K562 (cell line): ENCODE results near the gene FLT1. TPM values are rescaled to one million over a fixed set of nuclear protein-coding genes. Genes with fewer than 3 reads are reported as not detected.

ENCODE experiments used
- ATAC-seq: fragments of 200-7000 bp; cut with Tn5 transposase; 3 replicates; pipeline ENCODE4 v1.9.1; 2020; ENCODE audit warnings: moderate library complexity
- BruUV-seq: library from RNA; stranded (reverse); fragments of 400-500 nt; replicated peaks from 2 replicates; lab custom pipeline; 2021; lab: Mats Ljungman, UMichigan
- CTCF ChIA-PET: fragments of 300-600 bp; formaldehyde crosslinking; extraction: SDS; loops from one replicate; lab custom pipeline; 2021; ENCODE audit warnings: low intra/inter-chr PET ratio; lab: Yijun Ruan, JAX
- POLR2A ChIA-PET: fragments of 300-600, 350-650 bp; sonication (Branson Sonifier 250); formaldehyde crosslinking; extraction: SDS; loops from one replicate; lab custom pipeline; 2021; ENCODE audit warnings: antibody characterized with exemption, inconsistent platforms; lab: Yijun Ruan, JAX
- DNase-seq, 4 experiments: peaks; one replicate each; pipeline versions ENCODE4 v3.0.0 to v3.0.0-alpha.2; 2011 to 2018; ENCODE audit warnings: low spot score in 3 of 4, mixed read lengths in 3 of 4; ENCODE audit errors: extremely low read depth in 1 of 4
- FAIRE-seq: peaks from 2 replicates; lab custom pipeline; 2011; peaks lifted over from hg19 to GRCh38; lab: Jason Lieb, UNC
- H2AFZ ChIP-seq: 2 replicates; pipeline ENCODE4 v1.6.0; 2011; ENCODE audit warnings: low read depth, low read length, control low read depth, inconsistent platforms
- H3K27ac ChIP-seq: fragments of 200-600 bp; 3 replicates; pipeline ENCODE4 v1.8.0; 2011; ENCODE audit warnings: low read depth, mild to moderate bottlenecking, control low read depth, inconsistent platforms, low read length, moderate library complexity, mixed read lengths; ENCODE audit errors: extremely low read depth
- H3K27me3 ChIP-seq, 2 experiments: fragments of 300-600 bp in 1 of 2; 2 replicates in 1 of 2; 3 replicates in 1 of 2; pipeline versions ENCODE4 v1.6.0 to v1.8.0; 2011; ENCODE audit warnings: inconsistent platforms in 2 of 2, low read length in 2 of 2, mild to moderate bottlenecking in 1 of 2, mixed read lengths in 1 of 2, moderate library complexity in 1 of 2; ENCODE audit not compliant: control insufficient read depth in 2 of 2, insufficient read depth in 2 of 2
- H3K36me3 ChIP-seq: fragments of 300-600 bp; 3 replicates; pipeline ENCODE4 v1.8.0; 2011; ENCODE audit warnings: mild to moderate bottlenecking, low read length, inconsistent platforms; ENCODE audit not compliant: control insufficient read depth, insufficient read depth
- H3K4me1 ChIP-seq, 2 experiments: fragments of 200-600 bp in 1 of 2; replicated peaks in 1 of 2; 2 replicates in 1 of 2; 3 replicates in 1 of 2; pipeline versions ENCODE4 v1.5.1 to v1.8.0; 2011; ENCODE audit warnings: inconsistent platforms in 2 of 2, low read length in 2 of 2, mild to moderate bottlenecking in 1 of 2, mixed read lengths in 1 of 2, moderate library complexity in 1 of 2; ENCODE audit not compliant: control insufficient read depth in 2 of 2, insufficient read depth in 2 of 2
- H3K4me2 ChIP-seq: 2 replicates; pipeline ENCODE4 v1.6.1; 2011; ENCODE audit warnings: low read length, control low read depth, inconsistent platforms, mixed read lengths; ENCODE audit not compliant: insufficient read depth
- H3K4me3 ChIP-seq: fragments of 200-600 bp; sonication (generic), shearing (Covaris generic); 2 replicates; pipeline ENCODE4 v1.5.1; 2016; ENCODE audit warnings: control low read depth, inconsistent platforms
- H3K79me2 ChIP-seq: fragments of 200-600 bp; 3 replicates; pipeline ENCODE4 v1.8.0; 2011; ENCODE audit warnings: low read length, inconsistent platforms; ENCODE audit not compliant: control insufficient read depth, insufficient read depth
- H3K9ac ChIP-seq, 2 experiments: 2 replicates each; pipeline versions ENCODE4 v1.6.0 to v1.6.1; 2011; ENCODE audit warnings: low read depth in 2 of 2, low read length in 2 of 2, control low read depth in 1 of 2, inconsistent platforms in 1 of 2, mild to moderate bottlenecking in 1 of 2, mixed read lengths in 1 of 2; ENCODE audit not compliant: insufficient read depth in 1 of 2
- H3K9me1 ChIP-seq: one replicate; pipeline ENCODE4 v1.6.0; 2011; ENCODE audit warnings: inconsistent platforms, mild to moderate bottlenecking, low read length, moderate library complexity; ENCODE audit not compliant: control insufficient read depth, insufficient read depth
- H3K9me3 ChIP-seq: replicated peaks from 2 replicates; pipeline ENCODE4 v1.5.1; 2011; ENCODE audit warnings: low read depth, low read length, inconsistent platforms; ENCODE audit not compliant: control insufficient read depth, insufficient read depth
- H4K20me1 ChIP-seq: replicated peaks from 2 replicates; pipeline ENCODE4 v1.6.1; 2011; ENCODE audit warnings: low read length, inconsistent platforms, mixed read lengths; ENCODE audit not compliant: control insufficient read depth, insufficient read depth
- ERF ChIP-seq: fragments of 450-650 bp; formaldehyde crosslinking; IDR thresholded peaks from 2 replicates; pipeline ENCODE4 v1.4.0; 2020; ENCODE audit warnings: mild to moderate bottlenecking, mixed read lengths
- MED1 ChIP-seq: sonication (generic); formaldehyde crosslinking; IDR thresholded peaks from 2 replicates; pipeline ENCODE4 v1.8.1; 2023; ENCODE audit warnings: missing genetic modification reagents, borderline replicate concordance
- MEIS2 ChIP-seq: fragments of 450-650 bp; IDR thresholded peaks from 2 replicates; pipeline ENCODE4 v1.6.1; 2014; ENCODE audit warnings: mild to moderate bottlenecking; ENCODE audit not compliant: partially characterized antibody
- RAD21 ChIP-seq, 2 experiments: fragments of 250-450 bp in 1 of 2; fragments of 450-650 bp in 1 of 2; sonication (Bioruptor Pico) in 1 of 2; formaldehyde crosslinking in 1 of 2; IDR thresholded peaks in 1 of 2; conservative IDR thresholded peaks in 1 of 2; 2 replicates each; pipeline versions ENCODE4 v1.4.0 to v1.8.0; 2020 to 2022; ENCODE audit warnings: mild to moderate bottlenecking in 2 of 2, moderate library complexity in 1 of 2
- SETDB1 ChIP-seq: IDR thresholded peaks from one replicate; pipeline ENCODE4 v1.6.1; 2012; ENCODE audit warnings: low read length, control low read depth, inconsistent platforms
- XRCC5 ChIP-seq: fragments of 200-400 bp; formaldehyde crosslinking; IDR thresholded peaks from 2 replicates; pipeline ENCODE4 v1.6.1; 2017; ENCODE audit warnings: low read depth, mild to moderate bottlenecking, low read length
- WGBS: fragments of 100-300 bp; shearing (Covaris generic); methylation state at CpG from one replicate; pipeline ENCODE4 v1.1.6; 2016; ENCODE audit warnings: low coverage, mixed read lengths; ENCODE audit not compliant: insufficient coverage; ENCODE audit errors: missing lambda C conversion rate; 5-methylcytosine and 5-hydroxymethylcytosine counted together
- in situ Hi-C: fragments of 300-500 bp; cut with MboI; formaldehyde crosslinking; loops from 4 replicates; pipeline ENCODE4 v1.15.0; 2018; ENCODE audit warnings: inconsistent platforms, mixed read lengths
- intact Hi-C: fragments of 100-400 bp; cut with micrococcal nuclease; formaldehyde crosslinking; loops from 2 replicates; pipeline ENCODE4 v1.14.2; 2022
- polyA plus RNA-seq, 8 experiments: library from polyadenylated mRNA; depleted of rRNA in 4 of 8; stranded (reverse) in 5 of 8; unstranded in 3 of 8; fragments of >200 nt; fragmentation: Nextera tagmentation in 2 of 8; fragmentation: Illumina TruSeq in 1 of 8; extraction: Ambion mirVana in 2 of 8; extraction: Trizol in 1 of 8; gene quantifications; 2 replicates each; pipeline versions ENCODE4 v1.2.1 to v1.2.3, GENCODE V29; 2011 to 2014; ENCODE audit warnings: inconsistent platforms in 1 of 8, missing spikeins in 1 of 8
- total RNA-seq, 7 experiments: library from RNA; depleted of rRNA in 6 of 7; stranded (reverse); fragments of >200 nt in 6 of 7; fragmentation: Illumina TruSeq in 2 of 7; extraction: Trizol in 2 of 7; gene quantifications; 2 replicates each; pipeline versions ENCODE4 v1.2.1 to v1.2.3, GENCODE V29; 2011 to 2021; ENCODE audit warnings: low replicate concordance in 1 of 7
- TF ChIP-seq, protein P1 (sequence below): conservative IDR thresholded peaks from 2 replicates; pipeline ENCODE4 v1.6.1; 2011; ENCODE audit warnings: low read depth, mild to moderate bottlenecking, low read length; ENCODE audit not compliant: control insufficient read depth
- TF ChIP-seq, protein P2 (sequence below): fragments of 250-450 bp; sonication (Bioruptor Pico); IDR thresholded peaks from 2 replicates; pipeline ENCODE4 v1.4.0; 2020
- TF ChIP-seq, protein P3 (sequence below): IDR thresholded peaks from 2 replicates; pipeline ENCODE4 v1.6.1; 2011; ENCODE audit warnings: borderline replicate concordance, low read depth, mild to moderate bottlenecking, moderate library complexity, low read length; ENCODE audit not compliant: insufficient read depth, poor library complexity, severe bottlenecking
- TF ChIP-seq, protein P4 (sequence below), 3 experiments: IDR thresholded peaks in 2 of 3; conservative IDR thresholded peaks in 1 of 3; 2 replicates each; pipeline ENCODE4 v1.5.1; 2011 to 2012; ENCODE audit warnings: low read length in 3 of 3, mild to moderate bottlenecking in 3 of 3, control low read depth in 2 of 3, improper control_type of control experiment in 1 of 3, inconsistent platforms in 1 of 3, low read depth in 1 of 3, mixed read lengths in 1 of 3, moderate library complexity in 1 of 3; ENCODE audit not compliant: insufficient read depth in 2 of 3

FLT1 gene
- total and polyA plus RNA-seq, 9 of the 15 experiments (the other 6 are each of a cell fraction or from before 2014, with no cell fraction given) = 0.01 to 2.0 (median 0.22) TPM

DNA sequence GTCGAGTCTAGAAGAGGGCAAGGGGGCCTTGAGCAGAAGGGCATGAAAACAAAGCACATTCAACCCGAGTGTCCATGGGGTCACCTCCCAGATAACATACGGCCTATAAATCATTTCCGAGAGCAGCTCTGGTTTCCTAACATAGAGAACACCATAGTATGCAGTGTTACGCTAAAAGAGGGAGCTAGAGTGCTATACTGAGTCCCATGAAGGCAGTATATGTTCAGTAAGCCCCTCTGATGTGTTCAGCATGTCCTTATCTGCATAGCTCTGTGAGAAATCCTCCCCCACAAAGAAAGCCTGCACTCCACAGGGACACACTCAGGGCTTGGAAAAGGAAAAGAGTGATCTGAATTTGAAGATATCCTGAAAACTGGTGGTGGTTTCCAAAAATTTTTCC is 175.4 kb downstream of the FLT1 start:
- FAIRE-seq = peak; percentile 56
- ChIA-PET POLR2A (no interaction called here), CTCF (no interaction called here)
- Histone ChIP-seq H3K27me3 (no peaks in the 10 kb centered on the region), H3K9me3 (no peaks in the 10 kb centered on the region), H3K36me3 (no peaks in the 10 kb centered on the region), H3K27ac (no peak overlapping the region), H2AFZ (no peak overlapping the region), H3K79me2 (no peaks in the 10 kb centered on the region), H4K20me1 (no peaks in the 10 kb centered on the region), H3K4me1 (peaks cover 0 to 4% of the 10 kb centered on the region in 2 experiments; a peak in 1 of 5 replicates), H3K9me1 (no peaks in the 10 kb centered on the region), H3K4me3 (no peak overlapping the region), H3K4me2 (no peak overlapping the region), H3K9ac (no peak overlapping the region)
- intact Hi-C loops = loop anchor here (10.0 kb wide), 1 partner anchor 265 kb away; no protein-coding TSS in a partner anchor
- BruUV-seq = no TSS peak
- WGBS = 37% methylated on average over 5 of the region's 5 CpGs
- DNase-seq = peak in 3 of 4 experiments; percentile 8 to 41 (median 12)
- in situ Hi-C loops = no loop called here
- peak; percentile 62 for ATAC-seq
- TF ChIP-seq, protein P1, sequence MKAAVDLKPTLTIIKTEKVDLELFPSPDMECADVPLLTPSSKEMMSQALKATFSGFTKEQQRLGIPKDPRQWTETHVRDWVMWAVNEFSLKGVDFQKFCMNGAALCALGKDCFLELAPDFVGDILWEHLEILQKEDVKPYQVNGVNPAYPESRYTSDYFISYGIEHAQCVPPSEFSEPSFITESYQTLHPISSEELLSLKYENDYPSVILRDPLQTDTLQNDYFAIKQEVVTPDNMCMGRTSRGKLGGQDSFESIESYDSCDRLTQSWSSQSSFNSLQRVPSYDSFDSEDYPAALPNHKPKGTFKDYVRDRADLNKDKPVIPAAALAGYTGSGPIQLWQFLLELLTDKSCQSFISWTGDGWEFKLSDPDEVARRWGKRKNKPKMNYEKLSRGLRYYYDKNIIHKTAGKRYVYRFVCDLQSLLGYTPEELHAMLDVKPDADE = no peak
- TF ChIP-seq MEIS2 (peak; percentile 48), MED1 (no peak), XRCC5 (no peak), RAD21 (CRISPR knock-in tag; conservative IDR thresholded peaks at IDR 0.05 in 1 of 2, IDR thresholded peaks at IDR 0.05 in 1 of 2) (peak in 1 of 2 experiments; percentile 30; a peak in 1 of 4 replicates), ERF (CRISPR knock-in tag) (no peak), SETDB1 (no peak)
- TF ChIP-seq, protein P2, sequence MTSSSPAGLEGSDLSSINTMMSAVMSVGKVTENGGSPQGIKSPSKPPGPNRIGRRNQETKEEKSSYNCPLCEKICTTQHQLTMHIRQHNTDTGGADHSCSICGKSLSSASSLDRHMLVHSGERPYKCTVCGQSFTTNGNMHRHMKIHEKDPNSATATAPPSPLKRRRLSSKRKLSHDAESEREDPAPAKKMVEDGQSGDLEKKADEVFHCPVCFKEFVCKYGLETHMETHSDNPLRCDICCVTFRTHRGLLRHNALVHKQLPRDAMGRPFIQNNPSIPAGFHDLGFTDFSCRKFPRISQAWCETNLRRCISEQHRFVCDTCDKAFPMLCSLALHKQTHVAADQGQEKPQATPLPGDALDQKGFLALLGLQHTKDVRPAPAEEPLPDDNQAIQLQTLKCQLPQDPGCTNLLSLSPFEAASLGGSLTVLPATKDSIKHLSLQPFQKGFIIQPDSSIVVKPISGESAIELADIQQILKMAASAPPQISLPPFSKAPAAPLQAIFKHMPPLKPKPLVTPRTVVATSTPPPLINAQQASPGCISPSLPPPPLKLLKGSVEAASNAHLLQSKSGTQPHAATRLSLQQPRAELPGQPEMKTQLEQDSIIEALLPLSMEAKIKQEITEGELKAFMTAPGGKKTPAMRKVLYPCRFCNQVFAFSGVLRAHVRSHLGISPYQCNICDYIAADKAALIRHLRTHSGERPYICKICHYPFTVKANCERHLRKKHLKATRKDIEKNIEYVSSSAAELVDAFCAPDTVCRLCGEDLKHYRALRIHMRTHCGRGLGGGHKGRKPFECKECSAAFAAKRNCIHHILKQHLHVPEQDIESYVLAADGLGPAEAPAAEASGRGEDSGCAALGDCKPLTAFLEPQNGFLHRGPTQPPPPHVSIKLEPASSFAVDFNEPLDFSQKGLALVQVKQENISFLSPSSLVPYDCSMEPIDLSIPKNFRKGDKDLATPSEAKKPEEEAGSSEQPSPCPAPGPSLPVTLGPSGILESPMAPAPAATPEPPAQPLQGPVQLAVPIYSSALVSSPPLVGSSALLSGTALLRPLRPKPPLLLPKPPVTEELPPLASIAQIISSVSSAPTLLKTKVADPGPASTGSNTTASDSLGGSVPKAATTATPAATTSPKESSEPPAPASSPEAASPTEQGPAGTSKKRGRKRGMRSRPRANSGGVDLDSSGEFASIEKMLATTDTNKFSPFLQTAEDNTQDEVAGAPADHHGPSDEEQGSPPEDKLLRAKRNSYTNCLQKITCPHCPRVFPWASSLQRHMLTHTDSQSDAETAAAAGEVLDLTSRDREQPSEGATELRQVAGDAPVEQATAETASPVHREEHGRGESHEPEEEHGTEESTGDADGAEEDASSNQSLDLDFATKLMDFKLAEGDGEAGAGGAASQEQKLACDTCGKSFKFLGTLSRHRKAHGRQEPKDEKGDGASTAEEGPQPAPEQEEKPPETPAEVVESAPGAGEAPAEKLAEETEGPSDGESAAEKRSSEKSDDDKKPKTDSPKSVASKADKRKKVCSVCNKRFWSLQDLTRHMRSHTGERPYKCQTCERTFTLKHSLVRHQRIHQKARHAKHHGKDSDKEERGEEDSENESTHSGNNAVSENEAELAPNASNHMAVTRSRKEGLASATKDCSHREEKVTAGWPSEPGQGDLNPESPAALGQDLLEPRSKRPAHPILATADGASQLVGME (CRISPR knock-in tag) = no peak
- TF ChIP-seq, protein P3, sequence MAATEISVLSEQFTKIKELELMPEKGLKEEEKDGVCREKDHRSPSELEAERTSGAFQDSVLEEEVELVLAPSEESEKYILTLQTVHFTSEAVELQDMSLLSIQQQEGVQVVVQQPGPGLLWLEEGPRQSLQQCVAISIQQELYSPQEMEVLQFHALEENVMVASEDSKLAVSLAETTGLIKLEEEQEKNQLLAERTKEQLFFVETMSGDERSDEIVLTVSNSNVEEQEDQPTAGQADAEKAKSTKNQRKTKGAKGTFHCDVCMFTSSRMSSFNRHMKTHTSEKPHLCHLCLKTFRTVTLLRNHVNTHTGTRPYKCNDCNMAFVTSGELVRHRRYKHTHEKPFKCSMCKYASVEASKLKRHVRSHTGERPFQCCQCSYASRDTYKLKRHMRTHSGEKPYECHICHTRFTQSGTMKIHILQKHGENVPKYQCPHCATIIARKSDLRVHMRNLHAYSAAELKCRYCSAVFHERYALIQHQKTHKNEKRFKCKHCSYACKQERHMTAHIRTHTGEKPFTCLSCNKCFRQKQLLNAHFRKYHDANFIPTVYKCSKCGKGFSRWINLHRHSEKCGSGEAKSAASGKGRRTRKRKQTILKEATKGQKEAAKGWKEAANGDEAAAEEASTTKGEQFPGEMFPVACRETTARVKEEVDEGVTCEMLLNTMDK = no peak
- TF ChIP-seq, protein P4, sequence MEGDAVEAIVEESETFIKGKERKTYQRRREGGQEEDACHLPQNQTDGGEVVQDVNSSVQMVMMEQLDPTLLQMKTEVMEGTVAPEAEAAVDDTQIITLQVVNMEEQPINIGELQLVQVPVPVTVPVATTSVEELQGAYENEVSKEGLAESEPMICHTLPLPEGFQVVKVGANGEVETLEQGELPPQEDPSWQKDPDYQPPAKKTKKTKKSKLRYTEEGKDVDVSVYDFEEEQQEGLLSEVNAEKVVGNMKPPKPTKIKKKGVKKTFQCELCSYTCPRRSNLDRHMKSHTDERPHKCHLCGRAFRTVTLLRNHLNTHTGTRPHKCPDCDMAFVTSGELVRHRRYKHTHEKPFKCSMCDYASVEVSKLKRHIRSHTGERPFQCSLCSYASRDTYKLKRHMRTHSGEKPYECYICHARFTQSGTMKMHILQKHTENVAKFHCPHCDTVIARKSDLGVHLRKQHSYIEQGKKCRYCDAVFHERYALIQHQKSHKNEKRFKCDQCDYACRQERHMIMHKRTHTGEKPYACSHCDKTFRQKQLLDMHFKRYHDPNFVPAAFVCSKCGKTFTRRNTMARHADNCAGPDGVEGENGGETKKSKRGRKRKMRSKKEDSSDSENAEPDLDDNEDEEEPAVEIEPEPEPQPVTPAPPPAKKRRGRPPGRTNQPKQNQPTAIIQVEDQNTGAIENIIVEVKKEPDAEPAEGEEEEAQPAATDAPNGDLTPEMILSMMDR (IDR thresholded peaks at IDR 0.05 in 2 of 3, conservative IDR thresholded peaks at IDR 0.05 in 1 of 3; ENCODE audit: insufficient read depth in 2 of 3, low read depth in 1 of 3, low read length in 3 of 3) = 0 out of 6 replicates have a peak, but pooled peaks of 1 of the 3 experiments have one; percentile 9
